HG03097 (cell line): Measurements from ENCODE around the gene DMD.
"Not testable (repeated sequence)": the region's sequence is repeated elsewhere in the genome, so short reads cannot be mapped to it uniquely, and the experiment has no call there.

Source experiments
- ATAC-seq: cut with Tn5 transposase; IDR thresholded peaks from one replicate; pipeline ENCODE4 v1.9.1; 2021; ENCODE audit not compliant: unreplicated experiment, low FRiP score

The DMD gene

GRCh38 chrX:32673193-32673592 is 538.2 kb downstream of the DMD start:
- ATAC-seq = no peak

- ATAC-seq = no peak
Measured at GRCh38 chrX:32662516-32662915, 548.8 kb downstream of the DMD start.

GRCh38 chrX:32644476-32645245 is 566.7 kb downstream of the DMD start:
- ATAC-seq = no peak

GRCh38 chrX:32642283-32642682 is 569.1 kb downstream of the DMD start:
- no peak for ATAC-seq

- ATAC-seq = no peak
Measured at GRCh38 chrX:32618154-32618553, 593.2 kb downstream of the DMD start.

- no peak for ATAC-seq
Measured at GRCh38 chrX:32614707-32615106, 596.6 kb downstream of the DMD start.

- no peak for ATAC-seq
Measured at GRCh38 chrX:32599156-32599555, 612.2 kb downstream of the DMD start.

- no peak for ATAC-seq
Measured at GRCh38 chrX:32598707-32599106, 612.6 kb downstream of the DMD start.

- ATAC-seq = no peak
Measured at GRCh38 chrX:32597777-32598176, 613.6 kb downstream of the DMD start.

- ATAC-seq = no peak
Measured at GRCh38 chrX:32592786-32593185, 618.6 kb downstream of the DMD start.

- no peak for ATAC-seq
Measured at GRCh38 chrX:32591589-32591988, 619.8 kb downstream of the DMD start.

- no peak for ATAC-seq
Measured at GRCh38 chrX:32582729-32583128, 628.6 kb downstream of the DMD start.

- no peak for ATAC-seq
Measured at GRCh38 chrX:32576885-32577284, 634.5 kb downstream of the DMD start.

- ATAC-seq = no peak
Measured at GRCh38 chrX:32572644-32573043, 638.7 kb downstream of the DMD start.

GRCh38 chrX:32571579-32571978 is 639.8 kb downstream of the DMD start:
- no peak for ATAC-seq

GRCh38 chrX:32562261-32562660 is 649.1 kb downstream of the DMD start:
- ATAC-seq = no peak

- no peak for ATAC-seq
Measured at GRCh38 chrX:32545101-32545500, 666.2 kb downstream of the DMD start.

GRCh38 chrX:32538554-32538953 is 672.8 kb downstream of the DMD start:
- no peak for ATAC-seq

GRCh38 chrX:32533848-32534247 is 677.5 kb downstream of the DMD start:
- no peak for ATAC-seq

- no peak for ATAC-seq
Measured at GRCh38 chrX:32532262-32532661, 679.1 kb downstream of the DMD start.

- ATAC-seq = no peak
Measured at GRCh38 chrX:32530802-32531403, 680.4 kb downstream of the DMD start.

GRCh38 chrX:32528451-32528850 is 682.9 kb downstream of the DMD start:
- not testable (repeated sequence) for ATAC-seq
